Measurements from ENCODE around the gene FLT3LG.

DNA sequence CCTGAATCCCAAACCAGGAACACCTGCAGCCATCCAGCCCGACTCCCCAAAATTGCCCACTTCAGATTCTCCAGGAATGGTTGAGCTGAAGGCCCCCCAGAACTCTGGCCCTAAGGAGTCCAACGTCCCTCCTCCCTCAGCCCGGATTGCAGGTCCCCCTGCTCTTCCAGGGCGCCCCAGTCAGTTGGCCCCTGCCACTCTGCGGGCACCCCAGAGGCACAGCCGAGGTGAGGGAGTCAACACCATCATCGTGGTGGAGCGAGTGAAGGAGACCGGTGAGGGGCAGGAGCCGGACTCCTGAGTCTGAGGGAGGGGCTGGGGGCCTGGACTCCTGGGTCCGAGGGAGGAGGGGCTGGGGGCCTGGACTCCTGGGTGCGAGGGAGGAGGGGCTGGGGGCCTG lies 46.7 kb upstream of the FLT3LG start:
- TF ChIP-seq POLR2AphosphoS5 (IDR thresholded peaks at IDR 0.05) (no peak), POLR2A (IDR thresholded peaks at IDR 0.05) (no peak)
- TF ChIP-seq, protein P1, sequence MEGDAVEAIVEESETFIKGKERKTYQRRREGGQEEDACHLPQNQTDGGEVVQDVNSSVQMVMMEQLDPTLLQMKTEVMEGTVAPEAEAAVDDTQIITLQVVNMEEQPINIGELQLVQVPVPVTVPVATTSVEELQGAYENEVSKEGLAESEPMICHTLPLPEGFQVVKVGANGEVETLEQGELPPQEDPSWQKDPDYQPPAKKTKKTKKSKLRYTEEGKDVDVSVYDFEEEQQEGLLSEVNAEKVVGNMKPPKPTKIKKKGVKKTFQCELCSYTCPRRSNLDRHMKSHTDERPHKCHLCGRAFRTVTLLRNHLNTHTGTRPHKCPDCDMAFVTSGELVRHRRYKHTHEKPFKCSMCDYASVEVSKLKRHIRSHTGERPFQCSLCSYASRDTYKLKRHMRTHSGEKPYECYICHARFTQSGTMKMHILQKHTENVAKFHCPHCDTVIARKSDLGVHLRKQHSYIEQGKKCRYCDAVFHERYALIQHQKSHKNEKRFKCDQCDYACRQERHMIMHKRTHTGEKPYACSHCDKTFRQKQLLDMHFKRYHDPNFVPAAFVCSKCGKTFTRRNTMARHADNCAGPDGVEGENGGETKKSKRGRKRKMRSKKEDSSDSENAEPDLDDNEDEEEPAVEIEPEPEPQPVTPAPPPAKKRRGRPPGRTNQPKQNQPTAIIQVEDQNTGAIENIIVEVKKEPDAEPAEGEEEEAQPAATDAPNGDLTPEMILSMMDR (IDR thresholded peaks at IDR 0.05): no peak

Measured in gastroesophageal sphincter (tissue), 3 donors.